ENCODE data around the gene SLC23A2. TPM values are rescaled to one million over a fixed set of nuclear protein-coding genes. Genes with fewer than 3 reads are reported as not detected.
"Not testable (repeated sequence)": the region's sequence is repeated elsewhere in the genome, so short reads cannot be mapped to it uniquely, and the experiment has no call there.

SLC23A2 gene
- total RNA-seq, 1 donor from 2014 or later = 79.8 TPM

DNA sequence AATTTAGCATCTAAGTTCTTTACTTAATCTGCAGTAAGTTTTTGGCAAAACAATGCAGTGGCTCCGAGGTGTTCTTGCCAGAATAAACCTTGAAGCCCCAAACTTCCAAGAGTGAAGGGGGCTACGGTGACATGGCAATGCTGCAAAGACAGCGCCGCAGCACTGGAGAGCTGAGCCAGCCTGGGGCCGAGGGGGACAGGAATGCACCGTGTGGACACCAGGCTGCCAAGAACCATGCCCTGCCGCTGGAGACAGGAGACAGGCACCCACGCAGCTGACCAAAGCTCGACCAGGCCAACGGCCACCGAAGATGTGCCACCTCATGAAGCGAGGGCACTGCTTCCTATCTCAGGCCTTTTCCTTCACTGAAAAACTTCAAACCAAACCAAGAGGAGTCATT lies 146.2 kb downstream of the SLC23A2 start:
- Mint-ChIP-seq H3K9me3 (no peaks in the 10 kb centered on the region), H3K36me3 (ENCODE audit: low read depth) (peaks cover 83% of the 10 kb centered on the region), H3K4me1 (no peaks in the 10 kb centered on the region), H3K27ac (no peak overlapping the region), H3K4me3 (no peak overlapping the region), H3K27me3 (no peaks in the 10 kb centered on the region)
- no peak for ATAC-seq (ENCODE audit: low read depth)
- intact Hi-C loops (cut with micrococcal nuclease) = no loop called here
- DNase-seq = no peak
- CTCF ChIA-PET = no interaction called here
- POLR2A ChIA-PET = interaction anchor here (0.6 kb wide), 1 partner anchor 10 kb away, joined by 3 read pairs; no protein-coding TSS in a partner anchor
- no peak for TF ChIP-seq CTCF (IDR thresholded peaks at IDR 0.05)

DNA sequence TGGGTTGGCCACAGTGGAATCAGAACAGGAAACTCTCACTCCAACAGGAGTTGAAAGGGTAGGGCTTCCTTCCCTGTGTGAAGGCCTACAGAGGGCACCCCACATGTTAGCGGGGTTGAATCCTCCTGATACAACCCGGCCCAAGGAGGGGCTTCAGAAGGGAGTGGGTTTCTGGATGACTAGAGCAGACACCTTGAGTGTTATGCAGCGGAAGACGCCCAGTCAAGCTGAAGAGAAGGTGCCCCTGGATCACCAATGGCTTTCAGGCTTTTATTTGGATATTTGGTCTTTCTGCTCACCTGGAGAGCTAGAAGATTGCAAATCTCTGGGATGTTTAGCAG lies 146.8 kb downstream of the SLC23A2 start:
- no peak for TF ChIP-seq CTCF (IDR thresholded peaks at IDR 0.05)
- H3K4me3 Mint-ChIP-seq = no peak overlapping the region
- ATAC-seq (ENCODE audit: low read depth) = no peak
- CTCF ChIA-PET = no interaction called here
- peak overlapping the region; percentile 46 for H3K27ac Mint-ChIP-seq
- H3K27me3 Mint-ChIP-seq = no peaks in the 10 kb centered on the region
- POLR2A ChIA-PET = no interaction called here
- H3K36me3 Mint-ChIP-seq (ENCODE audit: low read depth) = peaks cover 77% of the 10 kb centered on the region
- no peaks in the 10 kb centered on the region for H3K9me3 Mint-ChIP-seq
- DNase-seq = no peak
- intact Hi-C loops (cut with micrococcal nuclease) = no loop called here
- no peaks in the 10 kb centered on the region for H3K4me1 Mint-ChIP-seq

DNA sequence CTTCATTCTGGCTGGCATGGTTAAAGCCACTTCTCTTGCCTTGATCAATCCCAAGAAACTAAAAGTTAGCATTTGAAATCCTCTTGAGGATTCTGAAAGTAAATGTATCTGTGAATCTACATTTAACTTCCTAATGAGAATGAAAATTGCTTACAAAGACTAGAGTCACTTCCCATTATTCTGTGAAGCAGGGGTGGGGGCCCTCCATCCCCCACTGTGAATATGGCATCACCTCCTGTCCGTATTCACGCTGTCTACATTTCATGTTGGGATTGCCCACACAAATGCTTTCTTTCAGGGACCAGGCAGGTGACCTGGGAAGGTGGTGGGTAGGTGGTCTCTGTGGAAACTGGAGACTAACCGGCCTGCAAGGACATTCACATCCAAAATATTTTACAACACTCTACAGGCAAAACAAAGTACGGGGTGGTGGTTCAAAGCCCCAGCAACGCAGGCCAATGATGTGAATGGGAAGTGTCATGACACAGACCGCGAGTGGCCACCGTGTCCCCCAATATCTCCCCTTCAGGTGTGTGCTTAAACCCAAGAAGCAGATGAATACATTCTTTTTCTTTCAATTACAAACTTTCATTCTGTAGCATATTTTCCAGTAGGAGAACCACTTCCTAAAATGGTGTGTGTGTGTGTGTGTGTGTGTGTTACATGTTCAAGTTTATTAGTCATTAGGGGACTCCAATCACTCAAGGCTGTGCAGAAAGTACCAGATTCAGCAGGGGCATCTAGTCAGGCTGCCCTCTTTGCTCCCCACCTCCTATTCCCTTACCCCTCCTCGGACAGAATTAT lies 147.4 kb downstream of the SLC23A2 start:
- H3K9me3 Mint-ChIP-seq = no peaks in the 10 kb centered on the region
- TF ChIP-seq CTCF (IDR thresholded peaks at IDR 0.05) = no peak
- DNase-seq (no peak), ATAC-seq (ENCODE audit: low read depth) (no peak)
- no peaks in the 10 kb centered on the region for H3K4me1 Mint-ChIP-seq
- ChIA-PET POLR2A (no interaction called here), CTCF (no interaction called here)
- no peaks in the 10 kb centered on the region for H3K27me3 Mint-ChIP-seq
- H3K36me3 Mint-ChIP-seq (ENCODE audit: low read depth) = peaks cover 73% of the 10 kb centered on the region
- no peak overlapping the region for H3K4me3 Mint-ChIP-seq
- intact Hi-C loops (cut with micrococcal nuclease) = no loop called here
- peak overlapping the region; percentile 46 for H3K27ac Mint-ChIP-seq

DNA sequence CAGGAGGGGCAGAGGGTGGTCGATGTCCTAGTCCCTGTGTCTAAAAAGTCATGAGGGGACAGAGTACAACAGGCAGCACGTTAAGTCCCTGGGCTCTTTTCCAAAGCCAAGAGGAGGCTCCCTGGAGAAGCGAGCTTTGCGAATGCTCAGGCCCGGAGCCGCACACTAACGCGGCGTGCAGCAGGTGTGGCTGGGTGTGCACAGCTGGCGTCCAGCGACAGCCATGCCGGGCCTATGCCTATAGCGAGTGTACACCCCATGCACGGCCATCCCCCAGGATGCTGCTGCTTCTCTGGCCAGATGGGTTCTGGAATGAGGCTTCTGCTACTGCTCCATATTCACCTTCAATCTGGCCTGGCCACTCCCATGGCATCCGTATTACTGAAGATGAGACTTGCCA lies 148.3 kb downstream of the SLC23A2 start:
- Mint-ChIP-seq H3K9me3 (no peaks in the 10 kb centered on the region), H3K27me3 (no peaks in the 10 kb centered on the region), H3K4me3 (no peak overlapping the region), H3K27ac (no peak overlapping the region), H3K36me3 (ENCODE audit: low read depth) (peaks cover 63% of the 10 kb centered on the region), H3K4me1 (no peaks in the 10 kb centered on the region)
- TF ChIP-seq CTCF (IDR thresholded peaks at IDR 0.05) = no peak
- ATAC-seq (ENCODE audit: low read depth) = no peak
- no peak for DNase-seq
- CTCF ChIA-PET = no interaction called here
- POLR2A ChIA-PET = interaction anchor here (0.6 kb wide), 1 partner anchor 40 kb away, joined by 3 read pairs; no protein-coding TSS in a partner anchor
- intact Hi-C loops (cut with micrococcal nuclease) = no loop called here

DNA sequence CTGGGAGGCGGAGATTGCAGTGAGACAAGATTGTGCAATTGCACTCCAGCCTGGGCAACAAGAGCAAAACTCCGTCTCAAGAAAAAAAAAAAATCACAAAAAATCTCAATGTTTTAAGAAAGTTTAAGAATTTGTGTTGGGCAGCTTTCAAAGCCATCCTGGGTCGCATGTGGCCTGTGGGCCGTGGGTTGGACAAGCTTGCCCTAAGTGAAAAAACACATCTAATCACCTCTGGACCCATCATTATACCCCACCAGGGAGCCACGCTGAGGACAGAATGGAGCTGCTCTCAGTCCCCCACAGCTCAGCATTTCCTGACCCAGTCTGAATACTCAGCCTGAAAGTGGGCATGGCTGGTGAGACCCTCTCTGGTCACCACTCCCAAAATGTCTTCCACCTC lies 150.3 kb downstream of the SLC23A2 start:
- peaks cover 13% of the 10 kb centered on the region for H3K4me1 Mint-ChIP-seq
- H3K9me3 Mint-ChIP-seq = no peaks in the 10 kb centered on the region
- peaks cover 43% of the 10 kb centered on the region for H3K36me3 Mint-ChIP-seq (ENCODE audit: low read depth)
- intact Hi-C loops (cut with micrococcal nuclease) = no loop called here
- DNase-seq = no peak
- no peak for ATAC-seq (ENCODE audit: low read depth)
- H3K27ac Mint-ChIP-seq = peak overlapping the region; percentile 19
- H3K4me3 Mint-ChIP-seq = no peak overlapping the region
- no peaks in the 10 kb centered on the region for H3K27me3 Mint-ChIP-seq
- POLR2A ChIA-PET = no interaction called here
- CTCF ChIA-PET = no interaction called here
- no peak for TF ChIP-seq CTCF (IDR thresholded peaks at IDR 0.05)

DNA sequence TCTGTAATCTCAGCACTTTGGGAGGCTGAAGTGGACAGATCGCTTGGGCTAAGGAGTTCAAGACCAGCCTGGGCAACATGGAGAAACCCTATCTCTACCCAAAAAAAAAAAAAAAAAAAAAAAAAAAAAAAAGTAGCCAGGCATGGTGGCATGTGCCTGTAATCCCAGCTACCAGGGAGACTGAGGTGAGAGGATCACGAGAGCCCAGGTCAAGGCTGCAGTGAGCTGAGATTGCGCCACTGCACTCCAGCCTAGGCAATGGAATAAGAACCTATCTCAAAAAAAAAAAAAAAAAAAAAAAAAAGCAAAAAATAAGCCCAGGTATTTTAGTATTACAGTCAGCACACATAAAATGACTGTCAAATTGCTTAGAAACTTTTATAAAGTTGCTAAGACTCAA lies 152.5 kb downstream of the SLC23A2 start:
- Mint-ChIP-seq H3K36me3 (ENCODE audit: low read depth) (peaks cover 22% of the 10 kb centered on the region), H3K4me1 (peaks cover 26% of the 10 kb centered on the region)
- H3K27me3 Mint-ChIP-seq; intact Hi-C loops (cut with micrococcal nuclease); DNase-seq; H3K9me3 Mint-ChIP-seq; CTCF ChIA-PET; H3K4me3 Mint-ChIP-seq; H3K27ac Mint-ChIP-seq; ATAC-seq (ENCODE audit: low read depth): not testable (repeated sequence)
- POLR2A ChIA-PET = interaction anchor here (0.6 to 1.2 kb wide), 3 partner anchors 25 to 95 kb away, joined by 5 to 11 read pairs (median 5); no protein-coding TSS in a partner anchor
